ENCODE results near the gene PTPN7. TPM values are rescaled to one million over a fixed set of nuclear protein-coding genes. Genes with fewer than 3 reads are reported as not detected.
A peak's percentile ranks its signal among the peaks of the same experiment; 100 is the strongest.
"Not testable (repeated sequence)": the region's sequence is repeated elsewhere in the genome, so short reads cannot be mapped to it uniquely, and the experiment has no call there.

PTPN7 gene
- polyA plus RNA-seq, 3 donors, result 1.0 to 1.7 (median 1.0) TPM

DNA sequence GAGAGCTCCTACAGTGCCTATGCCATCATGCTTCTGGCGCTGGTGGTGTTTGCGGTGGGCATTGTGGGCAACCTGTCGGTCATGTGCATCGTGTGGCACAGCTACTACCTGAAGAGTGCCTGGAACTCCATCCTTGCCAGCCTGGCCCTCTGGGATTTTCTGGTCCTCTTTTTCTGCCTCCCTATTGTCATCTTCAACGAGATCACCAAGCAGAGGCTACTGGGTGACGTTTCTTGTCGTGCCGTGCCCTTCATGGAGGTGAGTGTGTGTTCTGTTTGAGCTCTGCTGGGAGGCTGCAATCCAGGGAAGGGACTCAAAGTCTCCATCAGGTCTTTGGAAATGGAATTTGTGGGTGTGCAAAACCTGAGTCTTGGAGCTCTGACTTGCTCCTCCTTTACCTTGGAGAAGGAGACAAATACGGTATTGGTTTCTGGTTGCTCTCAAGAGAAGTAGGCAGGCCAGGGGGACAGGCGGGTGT is 37.0 kb downstream of the PTPN7 start:
- no peak for DNase-seq (ENCODE audit: extremely low read depth in 1 of 11, low read depth in 9 of 11, low spot score in 4 of 11)

DNA sequence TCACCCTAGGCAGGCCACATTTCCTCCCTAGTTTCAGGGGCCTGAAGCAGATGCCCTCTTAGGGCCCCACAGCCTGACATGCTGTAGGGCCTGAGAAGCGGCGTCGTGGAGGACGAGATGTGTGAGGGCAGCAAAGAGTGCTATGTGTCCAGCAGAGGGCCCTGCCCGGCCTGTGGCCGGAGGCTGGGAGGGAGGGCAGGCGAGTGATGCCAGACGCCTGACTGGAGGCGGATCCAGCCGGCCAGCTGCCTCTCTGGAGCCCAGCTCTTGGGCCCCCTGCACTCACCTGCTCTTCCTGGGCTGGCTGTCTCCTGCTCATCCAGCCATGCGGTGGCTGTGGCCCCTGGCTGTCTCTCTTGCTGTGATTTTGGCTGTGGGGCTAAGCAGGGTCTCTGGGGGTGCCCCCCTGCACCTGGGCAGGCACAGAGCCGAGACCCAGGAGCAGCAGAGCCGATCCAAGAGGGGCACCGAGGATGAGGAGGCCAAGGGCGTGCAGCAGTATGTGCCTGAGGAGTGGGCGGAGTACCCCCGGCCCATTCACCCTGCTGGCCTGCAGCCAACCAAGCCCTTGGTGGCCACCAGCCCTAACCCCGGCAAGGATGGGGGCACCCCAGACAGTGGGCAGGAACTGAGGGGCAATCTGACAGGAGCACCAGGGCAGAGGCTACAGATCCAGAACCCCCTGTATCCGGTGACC is 37.6 kb downstream of the PTPN7 start, which contains the start of gene GPR37L1:
TSS of gene GPR37L1 (plus strand) at position 279 of the 697 bp plus-strand sequence. CDS start at position 326, 47 bp downstream.
- peak in 2 of 11 donors; percentile 33 to 48 for DNase-seq (ENCODE audit: extremely low read depth in 1 of 11, low read depth in 9 of 11, low spot score in 4 of 11)

DNA sequence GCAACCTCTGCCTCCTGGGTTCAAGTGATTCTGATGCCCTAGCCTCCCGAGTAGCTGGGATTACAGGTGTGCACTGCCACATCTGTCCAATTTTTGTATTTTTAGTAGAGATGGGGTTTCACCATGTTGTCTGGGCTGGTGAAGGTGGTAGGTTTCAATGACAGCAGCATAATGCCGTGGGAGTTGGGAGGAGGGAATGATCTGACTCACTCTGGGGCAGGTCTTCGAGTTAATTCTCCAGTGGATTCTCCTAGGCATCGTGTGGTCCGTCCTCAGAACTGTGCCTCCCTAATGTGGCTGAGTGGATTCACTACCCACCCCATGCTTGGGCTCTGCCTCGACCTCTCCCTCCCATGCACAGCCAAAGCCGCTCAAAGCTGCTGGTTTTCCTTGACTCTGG is 39.4 kb downstream of the PTPN7 start:
- DNase-seq (ENCODE audit: extremely low read depth in 1 of 11, low read depth in 9 of 11, low spot score in 4 of 11), result no peak

DNA sequence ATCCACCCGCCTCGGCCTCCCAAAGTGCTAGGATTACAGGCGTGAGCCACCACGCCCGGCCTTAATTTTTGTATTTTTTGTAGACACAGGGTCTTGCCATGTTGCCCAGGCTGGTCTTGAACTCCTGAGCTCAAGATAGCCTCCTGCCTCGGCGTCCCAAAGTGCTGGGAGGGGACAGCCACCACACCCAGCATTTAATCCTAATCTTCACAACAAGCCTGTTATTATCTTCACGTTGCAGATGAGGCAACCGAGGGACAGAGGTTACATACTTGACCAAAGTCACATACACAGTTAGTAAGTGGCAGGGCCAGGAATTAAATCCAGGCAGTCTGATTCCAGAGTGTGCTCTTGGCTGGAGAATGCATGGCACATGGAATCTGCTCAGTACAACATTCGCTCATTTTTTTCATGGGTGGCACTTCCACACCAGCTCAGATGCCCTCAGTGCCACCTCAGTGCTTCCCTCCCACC is 42.5 kb downstream of the PTPN7 start:
- no peak for DNase-seq (ENCODE audit: extremely low read depth in 1 of 11, low read depth in 9 of 11, low spot score in 4 of 11)

DNA sequence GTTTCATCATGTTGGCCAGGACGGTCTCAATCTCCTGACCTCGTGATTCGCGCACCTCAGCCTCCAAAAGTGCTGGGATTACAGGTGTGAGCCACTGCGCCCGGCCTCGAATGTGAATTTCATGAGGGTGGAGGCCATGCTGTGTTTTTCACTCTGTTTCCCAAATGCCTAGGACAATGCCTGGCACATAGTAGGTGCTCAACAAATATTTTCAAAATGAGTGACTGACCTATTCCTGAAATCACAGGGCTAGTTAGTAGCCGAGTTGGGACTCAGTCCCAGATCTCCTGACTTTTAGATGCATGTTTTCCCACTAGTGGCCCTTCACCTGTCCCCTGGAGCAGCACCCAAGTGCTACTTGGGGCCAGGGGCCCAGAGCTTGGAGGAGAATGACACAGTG is 44.1 kb downstream of the PTPN7 start:
- no peak for DNase-seq (ENCODE audit: extremely low read depth in 1 of 11, low read depth in 9 of 11, low spot score in 4 of 11)

DNA sequence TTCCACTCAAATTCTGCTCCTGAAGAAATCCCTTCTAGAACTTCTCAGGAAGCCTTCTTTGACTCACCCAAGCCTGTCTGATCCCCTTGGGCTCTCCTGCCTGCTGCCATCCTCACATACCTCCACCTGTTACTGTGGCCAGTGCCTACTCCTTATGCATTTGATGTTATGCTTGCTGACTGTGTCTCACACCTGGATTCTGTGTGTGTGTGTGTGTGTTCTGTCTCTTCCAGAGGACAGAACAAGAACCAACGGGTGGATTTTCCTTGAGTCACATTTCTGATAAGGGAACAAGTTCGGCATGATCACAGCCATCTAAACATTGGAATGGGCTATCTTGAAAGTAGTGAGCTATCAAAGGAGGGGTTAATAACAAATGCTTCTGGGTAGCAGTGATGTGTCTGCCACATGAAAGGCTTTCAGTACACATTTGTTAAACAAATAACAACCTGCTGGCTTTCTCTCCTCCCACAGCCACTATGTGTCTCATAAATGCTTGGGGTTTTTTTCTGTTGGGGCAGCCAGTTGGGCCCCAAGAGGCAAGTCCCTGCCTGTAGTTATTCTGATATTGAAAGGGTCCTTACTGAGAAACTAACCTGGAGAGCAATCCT is 46.6 kb downstream of the PTPN7 start:
- no peak for DNase-seq (ENCODE audit: extremely low read depth in 1 of 11, low read depth in 9 of 11, low spot score in 4 of 11)

DNA sequence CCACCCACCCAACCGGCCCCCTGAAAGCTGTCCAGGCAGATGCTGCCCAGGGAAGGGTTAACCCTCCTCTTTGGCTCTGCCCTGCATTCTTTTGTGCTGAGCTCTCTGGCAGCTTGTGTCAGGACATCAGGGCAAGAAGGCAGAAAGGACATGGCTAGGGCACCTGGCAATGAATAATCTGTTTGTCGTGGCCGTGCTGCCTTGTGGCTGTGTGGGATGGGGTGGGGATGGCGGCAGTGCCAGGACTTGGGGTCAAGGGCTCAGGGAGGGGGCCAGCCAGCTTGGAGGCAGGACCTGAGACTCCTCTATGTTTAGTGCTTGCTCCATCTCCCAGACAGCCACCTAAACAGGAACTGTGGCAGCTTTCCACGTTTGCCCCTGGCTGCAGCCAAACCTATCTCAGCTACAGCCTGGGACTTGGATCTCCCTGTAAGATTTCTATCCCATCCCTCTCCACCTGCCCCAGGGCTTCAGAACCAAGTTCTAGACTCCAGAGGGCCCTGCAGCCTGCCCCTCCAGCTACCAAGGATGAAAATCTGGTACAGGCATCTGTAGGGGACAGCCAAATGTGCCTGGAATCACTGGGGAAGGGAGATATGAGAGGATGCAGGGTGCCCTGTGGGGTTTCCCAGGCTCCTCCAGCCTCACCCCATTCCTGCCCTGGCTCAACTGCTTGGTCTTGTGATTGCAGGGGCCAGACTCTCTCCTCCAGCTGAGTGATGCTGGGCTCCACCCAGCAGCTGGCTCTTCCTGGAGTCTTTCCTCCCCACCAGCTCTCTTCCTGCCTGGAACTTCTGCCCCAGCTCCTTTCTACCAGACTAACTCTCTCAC is 47.3 kb downstream of the PTPN7 start:
- DNase-seq (ENCODE audit: extremely low read depth in 1 of 11, low read depth in 9 of 11, low spot score in 4 of 11), result no peak

DNA sequence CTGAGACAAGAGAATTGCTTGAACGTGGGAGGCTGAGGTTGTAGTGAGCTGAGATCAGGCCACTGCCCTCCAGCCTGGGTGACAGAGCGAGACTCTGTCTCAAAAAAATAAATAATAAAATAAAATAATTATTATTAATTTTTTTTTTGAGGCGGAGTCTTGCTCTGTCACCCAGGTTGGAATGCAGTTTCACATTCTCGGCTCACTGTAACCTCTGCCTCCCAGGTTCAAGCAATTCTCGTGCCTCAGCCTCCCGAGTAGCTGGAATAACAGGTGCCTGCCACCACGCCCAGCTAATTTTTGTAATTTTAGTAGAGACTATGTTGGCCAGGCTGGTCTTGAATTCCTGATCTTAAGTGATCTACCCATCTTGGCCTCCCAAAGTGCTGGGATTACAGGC is 48.8 kb downstream of the PTPN7 start:
- DNase-seq (ENCODE audit: extremely low read depth in 1 of 11, low read depth in 9 of 11, low spot score in 4 of 11), result not testable (repeated sequence)

DNA sequence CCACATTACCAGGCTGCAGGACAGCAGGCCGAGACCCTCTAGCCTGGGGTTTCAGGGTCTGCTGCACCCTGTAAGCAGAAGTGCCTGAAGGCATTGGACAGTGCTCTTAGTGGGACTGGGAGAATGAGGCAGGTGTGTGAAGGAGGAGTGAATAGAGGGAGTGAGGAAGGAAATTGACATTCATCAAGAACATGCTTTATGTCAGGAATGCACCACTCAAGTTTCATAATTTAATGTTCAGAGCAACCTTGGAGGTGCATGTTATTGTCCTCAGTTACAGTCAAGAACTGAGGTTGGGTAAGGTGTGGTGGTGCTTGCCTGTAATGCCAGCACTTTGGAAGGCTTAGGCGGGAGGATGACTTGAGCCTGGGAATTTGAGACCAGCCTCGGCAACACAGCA is 49.4 kb downstream of the PTPN7 start:
- no peak for DNase-seq (ENCODE audit: extremely low read depth in 1 of 11, low read depth in 9 of 11, low spot score in 4 of 11)

DNA sequence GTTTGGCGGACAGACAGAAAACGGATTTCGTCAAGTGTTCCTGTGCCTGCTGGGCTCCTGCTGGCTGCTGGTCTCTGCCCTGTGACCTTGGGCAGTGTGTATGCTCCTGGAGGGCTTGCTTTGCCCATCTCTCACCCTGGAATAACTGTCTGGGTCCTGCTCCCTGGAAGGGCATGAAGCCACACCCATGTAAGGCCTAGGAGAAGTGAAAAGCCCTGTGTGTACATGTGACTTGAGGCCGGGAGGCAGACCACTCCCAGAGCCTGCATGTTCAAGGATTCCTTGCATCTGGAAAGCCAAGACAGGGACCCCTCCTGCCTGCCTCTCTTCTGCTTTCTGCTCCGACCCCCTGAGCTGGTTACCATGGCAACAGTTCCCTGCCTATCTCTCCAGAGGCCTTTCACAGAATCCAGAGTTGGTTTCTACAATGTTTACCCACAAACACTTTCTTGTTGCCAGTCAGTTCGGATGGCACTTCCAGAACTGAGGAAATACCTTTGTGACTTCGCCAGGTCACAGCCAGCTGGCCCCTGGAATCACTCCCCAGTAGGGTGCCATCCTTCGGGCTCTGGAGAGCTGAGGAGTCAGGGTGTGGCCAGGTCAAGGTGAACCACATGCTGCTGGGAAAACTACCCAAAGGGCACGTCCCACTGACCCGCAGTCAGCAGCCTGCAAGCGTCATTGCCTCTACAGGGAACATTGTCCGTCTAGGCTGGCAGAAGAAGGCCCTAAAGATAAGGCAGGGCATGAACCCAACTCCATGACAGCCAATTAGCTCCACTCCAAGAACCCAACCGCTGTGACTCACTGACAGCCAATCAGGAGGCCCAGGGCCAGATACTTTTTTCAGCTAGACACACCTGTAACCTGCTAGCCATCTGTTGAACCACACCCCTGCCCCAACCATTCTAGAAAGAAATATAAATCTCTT is 52.3 kb downstream of the PTPN7 start:
- no peak for DNase-seq (ENCODE audit: extremely low read depth in 1 of 11, low read depth in 9 of 11, low spot score in 4 of 11)

DNA sequence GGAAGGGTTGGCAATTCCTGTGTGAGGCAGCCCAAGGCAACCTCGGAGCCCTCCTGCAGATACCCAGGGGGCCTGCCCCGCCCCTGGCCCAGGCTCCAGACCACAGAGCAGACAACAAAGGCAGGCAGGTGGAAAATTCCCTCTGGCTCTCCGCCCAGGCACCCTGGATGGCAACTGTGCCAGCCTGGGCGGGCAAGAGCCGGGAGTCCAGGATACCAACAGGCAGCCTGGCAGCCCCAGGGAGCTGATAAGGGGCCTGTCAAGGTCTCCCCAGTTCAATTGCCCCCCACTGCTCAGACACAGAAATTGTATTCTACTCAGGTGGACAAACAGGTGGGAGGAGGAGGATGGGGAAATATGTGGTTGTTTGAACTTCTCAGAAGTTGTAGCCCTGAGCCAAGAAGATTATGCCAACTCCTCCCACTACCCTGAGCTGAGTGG is 53.1 kb downstream of the PTPN7 start:
- no peak for DNase-seq (ENCODE audit: extremely low read depth in 1 of 11, low read depth in 9 of 11, low spot score in 4 of 11)

DNA sequence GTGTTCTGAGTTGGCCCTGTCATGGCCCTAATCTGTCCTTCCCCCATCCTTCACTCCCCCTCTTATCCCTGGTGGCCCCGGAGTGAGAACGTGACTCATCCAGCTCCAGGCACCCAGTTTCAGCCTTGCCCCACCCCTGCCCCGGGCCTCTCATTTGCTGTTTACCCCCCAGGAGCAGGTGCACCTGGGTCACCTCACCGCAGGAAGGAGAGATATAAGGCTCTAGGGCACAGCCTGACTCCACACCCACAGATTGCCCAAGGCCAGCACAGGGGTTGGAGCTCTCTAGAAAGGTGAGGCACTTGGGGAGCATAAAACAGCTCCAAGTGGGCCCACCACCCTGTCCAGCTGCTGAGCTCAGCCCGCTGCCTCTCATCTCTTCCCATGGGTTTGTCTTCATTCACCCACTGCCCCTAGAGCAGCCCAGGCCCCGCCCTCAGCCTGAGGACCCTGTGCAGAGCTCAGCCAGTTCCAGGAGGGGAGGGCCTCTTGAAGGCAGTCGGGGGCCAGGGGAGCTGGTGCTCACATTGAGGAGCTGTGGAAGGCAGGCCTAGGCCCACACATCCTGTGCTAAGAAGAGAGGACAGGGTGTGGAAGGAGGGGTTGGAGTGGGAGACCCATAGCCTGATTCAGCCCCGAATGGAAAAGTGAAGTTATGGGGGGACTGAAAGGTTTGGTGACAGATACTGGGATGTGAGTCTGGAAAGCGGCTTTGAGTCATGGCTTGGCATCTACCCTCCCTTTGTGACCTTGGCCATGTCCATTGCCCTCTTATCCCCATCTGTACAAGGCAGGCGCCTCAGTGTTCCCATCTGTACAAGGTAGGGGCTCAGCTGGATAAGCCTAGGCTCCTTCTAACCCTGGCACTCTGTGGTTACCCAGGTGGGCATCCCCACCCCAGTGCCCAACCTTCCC is 53.8 kb downstream of the PTPN7 start:
- DNase-seq (ENCODE audit: extremely low read depth in 1 of 11, low read depth in 9 of 11, low spot score in 4 of 11), result no peak

DNA sequence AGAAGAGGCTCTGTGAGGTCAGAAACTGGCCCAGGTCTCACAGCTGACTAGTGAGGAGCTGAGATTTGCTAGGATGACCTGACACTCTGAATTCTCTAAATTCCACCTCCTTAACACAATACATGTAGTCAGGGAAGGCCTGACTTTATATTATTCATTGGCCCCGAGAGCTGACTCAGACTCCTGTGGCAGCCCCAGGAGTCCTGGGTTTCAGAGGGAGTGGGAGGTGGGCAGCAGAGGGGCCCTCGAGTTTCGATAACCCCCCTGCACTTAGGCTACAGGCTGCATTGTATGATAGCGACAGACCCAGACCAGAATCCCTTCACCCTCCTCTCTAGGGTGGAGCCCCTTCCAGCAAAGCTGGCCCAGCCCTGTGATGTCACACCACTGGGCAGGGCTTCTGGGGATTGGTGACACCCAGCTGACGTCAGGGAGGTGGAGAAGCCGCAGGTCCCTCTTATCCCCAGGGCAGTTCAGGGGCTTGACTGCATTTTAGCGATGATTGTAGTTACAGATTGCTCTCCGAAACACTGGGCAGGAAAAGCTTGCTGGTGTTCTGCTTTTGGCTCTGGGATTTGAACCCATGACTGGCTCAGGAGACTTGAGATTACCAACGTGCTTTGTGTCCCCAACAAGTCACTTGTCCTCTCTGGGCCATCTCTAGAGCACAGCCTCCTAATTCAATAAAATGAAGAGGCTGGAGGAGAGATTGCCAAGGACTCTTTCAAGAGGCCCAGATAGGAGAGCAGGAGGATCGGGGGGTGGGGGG is 54.6 kb downstream of the PTPN7 start:
- DNase-seq (ENCODE audit: extremely low read depth in 1 of 11, low read depth in 9 of 11, low spot score in 4 of 11), result no peak

DNA sequence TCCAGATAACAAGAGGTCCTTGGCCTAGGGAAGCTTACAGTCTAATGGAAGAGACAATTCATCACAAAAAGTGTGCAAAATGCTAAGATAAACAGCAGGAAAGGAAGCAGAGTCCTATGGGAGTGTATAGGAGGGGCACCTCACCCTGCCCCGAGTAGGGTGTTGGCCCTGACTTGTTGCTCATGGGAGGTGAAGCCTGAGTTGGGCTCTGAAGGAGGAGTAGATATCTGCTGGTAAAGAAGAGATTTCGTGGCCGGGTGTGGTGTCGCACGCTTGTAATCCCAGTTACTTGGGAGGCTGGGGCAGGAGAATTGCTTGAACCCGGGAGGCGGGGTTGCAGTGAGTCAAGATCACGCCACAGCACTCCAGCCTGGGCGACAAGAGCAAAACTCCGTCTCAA is 56.3 kb downstream of the PTPN7 start:
- no peak for DNase-seq (ENCODE audit: extremely low read depth in 1 of 11, low read depth in 9 of 11, low spot score in 4 of 11)

DNA sequence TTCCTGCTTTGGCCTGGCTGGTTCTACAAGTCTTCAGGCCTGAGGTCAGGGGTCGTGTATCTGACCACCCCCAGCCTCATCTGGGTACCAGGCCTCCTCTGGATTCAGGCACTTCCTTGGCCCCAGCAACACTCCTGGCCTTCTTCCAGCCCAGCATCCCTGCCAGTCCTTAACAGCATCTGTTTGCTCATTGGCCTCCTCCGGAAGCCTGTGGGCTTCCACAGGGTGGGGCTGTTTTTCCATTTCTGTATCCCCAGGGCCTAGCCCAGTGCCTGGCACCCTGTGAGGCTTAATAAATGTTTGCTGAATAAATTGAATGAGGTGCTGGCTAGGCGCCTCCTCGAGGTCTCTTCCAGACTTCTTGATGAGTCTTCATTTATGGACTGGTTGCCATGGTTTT is 59.2 kb downstream of the PTPN7 start:
- DNase-seq (ENCODE audit: extremely low read depth in 1 of 11, low read depth in 9 of 11, low spot score in 4 of 11), result no peak

Data from renal cortex interstitium (tissue), 11 donors.